ELF-1 (cell line): ENCODE data around the gene SLC1A4.
"Not testable (repeated sequence)": the region's sequence is repeated elsewhere in the genome, so short reads cannot be mapped to it uniquely, and the experiment has no call there.

Experiments
- DNase-seq: peaks from one replicate; pipeline ENCODE4 v3.0.0-alpha.2; 2016; ENCODE audit warnings: low read depth, low spot score

SLC1A4 gene

GRCh38 chr2:64963719-64964118, 25.5 kb upstream of the SLC1A4 start:
- no peak for DNase-seq

- no peak for DNase-seq
Measured at GRCh38 chr2:64966017-64966416, 23.2 kb upstream of the SLC1A4 start.

GRCh38 chr2:64966839-64967238, 22.4 kb upstream of the SLC1A4 start:
- no peak for DNase-seq

GRCh38 chr2:64967601-64968000, 21.6 kb upstream of the SLC1A4 start:
- no peak for DNase-seq

- DNase-seq: not testable (repeated sequence)
Measured at GRCh38 chr2:64969086-64969485, 20.1 kb upstream of the SLC1A4 start.

- no peak for DNase-seq
Measured at GRCh38 chr2:64970495-64970894, 18.7 kb upstream of the SLC1A4 start.

GRCh38 chr2:64972426-64972825, 16.8 kb upstream of the SLC1A4 start:
- DNase-seq: no peak

GRCh38 chr2:64972876-64973275, 16.3 kb upstream of the SLC1A4 start:
- no peak for DNase-seq

GRCh38 chr2:64975232-64975821, 13.9 kb upstream of the SLC1A4 start:
- peak; percentile 25 for DNase-seq

- DNase-seq: no peak
Measured at GRCh38 chr2:64976276-64976675, 12.9 kb upstream of the SLC1A4 start.

DNA sequence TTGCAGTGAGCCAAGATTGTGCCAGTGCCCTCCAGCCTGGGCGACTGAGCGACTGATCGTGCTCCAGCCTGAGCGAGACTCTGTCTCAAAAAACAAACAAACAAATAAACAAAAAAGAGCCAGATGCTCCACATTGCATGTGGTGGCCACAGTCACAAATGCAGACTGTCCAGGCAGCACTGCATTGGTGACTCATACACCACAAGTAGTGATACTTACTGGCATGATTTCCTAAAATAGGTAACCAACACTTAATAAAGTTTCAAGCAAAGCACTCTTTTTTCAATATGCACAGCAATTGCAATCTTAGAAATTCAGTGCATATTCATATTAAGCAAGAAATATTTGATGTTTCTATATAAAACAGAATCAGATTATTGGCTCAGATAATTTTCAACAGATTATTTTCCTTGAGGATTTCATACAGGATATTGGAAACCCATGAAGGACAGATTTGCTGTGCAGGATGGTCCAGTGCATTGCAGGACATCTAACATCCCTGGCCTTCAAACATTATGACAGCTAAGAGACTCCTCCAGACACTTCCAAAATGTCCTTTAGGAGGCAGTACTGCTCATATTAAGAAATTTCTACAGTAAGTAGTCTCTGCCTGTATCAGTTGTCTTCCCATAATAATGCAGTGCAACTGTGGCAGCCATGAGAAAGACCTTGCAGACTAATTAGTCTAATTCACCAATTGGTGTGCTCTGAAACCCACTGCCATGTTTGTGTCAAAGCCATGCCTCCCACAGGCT, 10.5 kb upstream of the SLC1A4 start:
- no peak for DNase-seq

DNA sequence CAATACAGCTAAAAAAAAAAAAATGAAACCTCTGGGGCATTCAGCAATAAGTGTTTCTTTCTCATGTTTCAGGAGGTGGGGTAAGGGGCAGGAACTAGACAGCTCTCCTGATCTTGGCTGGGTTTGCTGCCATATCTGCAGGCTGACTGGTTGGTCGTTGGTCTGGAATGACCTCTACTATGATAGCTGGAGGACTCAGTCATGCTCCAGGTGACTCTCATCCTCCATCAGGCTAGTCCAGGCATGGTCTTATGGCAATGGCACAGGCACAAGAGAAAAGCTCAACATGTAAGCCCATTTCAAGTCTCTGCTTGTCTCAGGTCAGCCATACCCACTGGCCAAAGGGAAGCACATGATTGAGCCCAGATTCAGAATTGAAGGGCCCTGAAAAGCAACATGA, 9.5 kb upstream of the SLC1A4 start:
- DNase-seq: no peak

- DNase-seq: no peak
Measured at GRCh38 chr2:64980183-64980582, 9.0 kb upstream of the SLC1A4 start.

DNA sequence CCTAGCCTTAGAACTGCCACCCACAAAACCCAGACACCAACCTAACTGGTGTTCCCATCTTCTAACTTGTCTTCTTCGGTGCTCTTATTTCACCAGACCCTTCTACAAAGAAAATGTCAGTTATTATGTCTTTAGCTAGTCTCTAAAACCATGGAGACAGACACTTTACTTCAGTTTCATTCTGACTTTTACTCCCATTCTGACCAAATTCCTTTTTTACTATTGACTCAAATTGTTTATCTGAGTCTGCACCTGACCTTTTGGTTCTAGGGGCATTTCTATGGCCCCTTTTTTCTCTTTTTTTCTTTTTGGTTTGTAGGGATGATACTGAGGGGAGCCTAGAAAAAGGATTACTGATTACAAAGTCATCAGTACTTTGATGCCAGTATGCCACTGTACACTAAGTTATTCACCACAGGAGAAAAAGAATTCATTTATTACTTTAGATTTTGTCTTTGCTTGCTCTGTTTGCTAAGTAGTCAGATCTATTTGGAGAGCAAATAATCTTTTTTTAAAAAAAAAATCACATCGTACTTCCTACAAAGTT, 6.8 kb upstream of the SLC1A4 start:
- DNase-seq: no peak

DNA sequence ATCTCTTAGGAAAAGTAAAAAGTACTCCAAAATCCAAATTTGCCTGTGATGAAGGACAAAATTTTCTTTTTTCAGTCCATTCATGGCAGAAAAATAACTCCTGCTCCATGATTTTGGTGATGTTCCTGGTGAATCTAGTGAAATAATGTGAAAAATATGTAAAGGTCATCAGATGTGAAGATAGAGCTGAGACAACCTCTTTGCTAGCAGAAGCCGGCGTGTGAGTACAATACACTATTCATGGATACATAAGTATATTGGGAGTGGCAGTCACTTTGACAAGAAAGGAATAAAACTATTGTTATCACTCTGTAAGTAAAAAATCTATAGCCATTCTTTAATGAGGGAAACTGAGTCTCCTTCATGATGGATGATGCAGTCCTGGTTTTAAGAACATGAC, 6.3 kb upstream of the SLC1A4 start:
- no peak for DNase-seq

DNA sequence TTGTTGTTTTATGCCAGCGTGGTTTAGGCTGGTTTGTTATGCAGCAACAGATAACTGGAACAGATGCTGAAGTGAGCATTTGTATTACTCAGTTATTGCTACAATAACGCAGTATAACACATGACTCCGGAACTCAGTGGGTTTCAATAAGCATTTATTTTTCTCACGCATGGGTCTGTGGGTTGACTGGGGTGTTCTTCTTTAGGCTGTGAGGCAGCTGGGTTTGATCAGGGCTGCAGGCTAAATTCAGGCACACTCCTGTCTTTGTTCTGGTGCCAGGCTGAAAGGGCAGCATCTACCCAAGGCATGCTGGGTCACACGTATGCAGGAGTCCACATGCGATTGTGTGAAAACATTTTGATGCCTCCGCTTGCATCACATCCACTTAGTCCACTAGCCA, 3.8 kb upstream of the SLC1A4 start:
- no peak for DNase-seq

- no peak for DNase-seq
Measured at GRCh38 chr2:64987001-64987955, 1.9 kb upstream of the SLC1A4 start.

- no peak for DNase-seq
Measured at GRCh38 chr2:64987956-64988419, 1.2 kb upstream of the SLC1A4 start.

DNA sequence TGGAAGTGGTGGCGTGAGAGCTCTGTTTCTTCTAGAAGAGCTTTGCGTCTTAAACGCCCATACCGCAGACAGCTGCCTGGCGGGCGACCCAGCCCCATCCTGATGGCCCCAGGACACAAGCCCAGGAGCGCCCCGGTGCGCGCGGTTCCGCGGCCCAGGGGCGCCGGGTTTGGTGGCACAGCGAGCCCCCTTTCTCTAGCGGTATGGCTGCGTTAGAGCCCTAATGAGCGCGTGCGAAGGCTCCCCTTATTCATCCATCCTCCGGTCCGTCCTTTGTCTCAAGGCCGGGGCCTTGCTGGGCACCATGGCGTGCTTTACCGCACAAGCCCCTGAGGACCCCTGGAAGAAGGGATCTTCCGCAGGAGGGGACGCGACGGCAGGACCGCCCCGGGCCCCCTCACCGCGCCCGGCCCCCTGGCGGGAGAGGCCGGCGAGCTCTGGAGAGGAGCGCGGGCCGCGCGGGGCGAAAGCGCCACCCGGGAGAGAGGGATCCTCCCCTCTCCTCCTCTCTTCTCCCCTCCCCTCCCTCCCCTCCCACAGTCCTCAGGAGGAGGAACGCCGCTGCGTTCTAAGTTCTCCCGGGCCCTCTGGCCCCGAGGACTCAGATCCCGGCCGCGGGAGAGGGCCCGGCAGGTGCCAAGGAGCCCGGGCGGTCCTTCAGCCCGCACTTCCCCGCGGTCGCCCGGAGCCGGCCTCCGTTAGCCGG, 626 bp upstream of the SLC1A4 start:
- DNase-seq: peak; percentile 79

DNA sequence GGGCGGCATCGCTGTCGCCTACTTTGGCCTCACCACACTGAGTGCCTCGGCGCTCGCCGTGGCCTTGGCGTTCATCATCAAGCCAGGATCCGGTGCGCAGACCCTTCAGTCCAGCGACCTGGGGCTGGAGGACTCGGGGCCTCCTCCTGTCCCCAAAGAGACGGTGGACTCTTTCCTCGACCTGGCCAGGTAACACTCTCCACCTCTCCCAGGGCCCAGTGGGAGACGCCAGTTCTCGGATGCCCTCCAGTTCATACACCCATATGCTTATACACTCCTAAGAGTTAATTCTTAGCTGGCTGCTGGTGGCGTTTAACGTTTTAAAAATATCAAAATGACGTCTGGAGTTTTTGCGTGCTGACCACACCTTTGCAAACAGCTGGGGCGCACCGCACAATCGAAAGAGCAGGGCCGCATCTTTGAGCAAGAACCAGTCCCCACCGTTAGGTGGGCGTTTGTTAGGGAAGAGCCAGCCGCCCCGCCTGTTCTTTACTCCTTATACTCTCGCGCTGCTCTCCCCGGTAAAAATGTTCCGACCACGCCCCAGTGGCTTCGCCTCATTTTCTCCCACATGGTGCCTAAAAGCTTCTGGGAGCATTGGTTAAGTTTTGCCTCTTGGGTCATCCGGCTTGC, 899 bp downstream of the SLC1A4 start:
- peak; percentile 21 for DNase-seq

DNA sequence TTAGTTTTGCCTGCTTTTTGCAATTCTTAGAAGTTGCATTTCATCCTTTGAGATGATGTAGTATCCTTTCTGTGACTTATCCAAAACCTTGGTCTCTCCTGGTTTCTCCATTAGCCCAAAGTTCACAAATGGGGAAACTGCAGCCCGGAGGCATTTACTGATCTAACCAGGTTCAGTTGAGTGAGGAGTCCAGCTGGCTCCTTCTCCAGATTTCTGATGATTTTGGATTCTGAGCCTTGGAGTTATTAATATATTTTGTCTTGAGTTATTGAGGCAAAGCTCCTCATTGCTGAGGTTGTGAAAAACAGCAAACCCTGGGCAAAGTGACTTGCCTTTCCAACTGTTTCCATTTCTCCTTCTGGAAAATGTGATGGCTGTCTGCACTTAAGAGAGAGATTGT, 1.7 kb downstream of the SLC1A4 start:
- no peak for DNase-seq
